Measurements from ENCODE around the gene MOB4. TPM values are rescaled to one million over a fixed set of nuclear protein-coding genes. Genes with fewer than 3 reads are reported as not detected.

MOB4 gene
- polyA plus RNA-seq, 3 donors = 14.8 to 32.4 (median 30.4) TPM

DNA sequence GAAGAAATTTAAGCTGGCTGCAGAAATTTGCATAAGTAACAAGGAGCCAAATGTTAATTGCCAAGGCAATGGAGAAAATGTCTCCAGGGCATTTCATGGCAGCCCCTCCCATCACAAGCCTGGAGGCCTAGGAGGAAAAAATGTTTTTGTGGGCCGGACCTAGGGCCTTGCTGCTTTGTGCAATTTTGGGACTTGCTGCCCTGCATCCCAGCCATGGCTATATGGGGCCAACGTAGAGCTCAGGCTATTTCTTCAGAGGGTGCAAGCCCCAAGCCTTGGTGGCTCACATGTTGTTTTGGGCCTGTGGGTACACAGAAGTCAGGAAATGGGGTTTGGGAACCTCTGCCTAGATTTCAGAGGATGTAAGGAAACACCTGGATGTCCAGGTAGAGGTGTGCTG is 57.7 kb downstream of the MOB4 start:
- WGBS (ENCODE audit: insufficient coverage) = 100% methylated on average over 2 of the region's 2 CpGs
- Histone ChIP-seq H2AFZ (ENCODE audit: insufficient read depth, low read depth, low read length, poor library complexity, severe bottlenecking) (no peak overlapping the region), H3K36me3 (replicated peaks in 1 of 2; ENCODE audit: control insufficient read depth in 1 of 2, insufficient read depth in 2 of 2, low read length in 2 of 2) (peaks cover 0 to 7% of the 10 kb centered on the region in 2 donors), H3K9ac (ENCODE audit: insufficient read depth, low read length, poor library complexity, severe bottlenecking) (no peak overlapping the region), H3K9me3 (replicated peaks in 1 of 2; ENCODE audit: control insufficient read depth in 1 of 2, insufficient read depth in 1 of 2, low read length in 2 of 2) (peaks cover 9 to 10% of the 10 kb centered on the region in 2 donors), H3K27ac (ENCODE audit: low read depth in 1 of 2, low read length in 2 of 2) (no peak overlapping the region), H3K79me2 (ENCODE audit: insufficient read depth, low read length) (no peaks in the 10 kb centered on the region), H3K4me3 (replicated peaks in 1 of 3; ENCODE audit: low read depth in 2 of 3, low read length in 3 of 3) (no peak overlapping the region), H3K4me1 (ENCODE audit: control insufficient read depth in 1 of 2, insufficient read depth in 2 of 2, low read length in 2 of 2) (no peaks in the 10 kb centered on the region), H3K4me2 (replicated peaks; ENCODE audit: extremely low read depth, low read length, poor library complexity, severe bottlenecking) (no peak overlapping the region), H4K20me1 (ENCODE audit: insufficient read depth, low read length) (no peaks in the 10 kb centered on the region), H3K27me3 (ENCODE audit: control insufficient read depth in 2 of 2, insufficient read depth in 2 of 2, low read length in 2 of 2) (no peaks in the 10 kb centered on the region)
- Mint-ChIP-seq H3K4me3 (no peak overlapping the region), H3K27ac (no peak overlapping the region), H3K9me3 (peaks cover 15 to 30% (median 21%) of the 10 kb centered on the region in 7 donors), H3K4me1 (no peaks in the 10 kb centered on the region), H3K27me3 (ENCODE audit: low read depth in 3 of 3) (peaks cover 0 to 2% (median 0%) of the 10 kb centered on the region in 3 donors), H3K36me3 (peaks cover 7 to 17% of the 10 kb centered on the region in 2 donors)
- intact Hi-C loops (cut with micrococcal nuclease) = no loop called here
- DNase-seq = no peak
- TF ChIP-seq, protein P1, sequence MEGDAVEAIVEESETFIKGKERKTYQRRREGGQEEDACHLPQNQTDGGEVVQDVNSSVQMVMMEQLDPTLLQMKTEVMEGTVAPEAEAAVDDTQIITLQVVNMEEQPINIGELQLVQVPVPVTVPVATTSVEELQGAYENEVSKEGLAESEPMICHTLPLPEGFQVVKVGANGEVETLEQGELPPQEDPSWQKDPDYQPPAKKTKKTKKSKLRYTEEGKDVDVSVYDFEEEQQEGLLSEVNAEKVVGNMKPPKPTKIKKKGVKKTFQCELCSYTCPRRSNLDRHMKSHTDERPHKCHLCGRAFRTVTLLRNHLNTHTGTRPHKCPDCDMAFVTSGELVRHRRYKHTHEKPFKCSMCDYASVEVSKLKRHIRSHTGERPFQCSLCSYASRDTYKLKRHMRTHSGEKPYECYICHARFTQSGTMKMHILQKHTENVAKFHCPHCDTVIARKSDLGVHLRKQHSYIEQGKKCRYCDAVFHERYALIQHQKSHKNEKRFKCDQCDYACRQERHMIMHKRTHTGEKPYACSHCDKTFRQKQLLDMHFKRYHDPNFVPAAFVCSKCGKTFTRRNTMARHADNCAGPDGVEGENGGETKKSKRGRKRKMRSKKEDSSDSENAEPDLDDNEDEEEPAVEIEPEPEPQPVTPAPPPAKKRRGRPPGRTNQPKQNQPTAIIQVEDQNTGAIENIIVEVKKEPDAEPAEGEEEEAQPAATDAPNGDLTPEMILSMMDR (IDR thresholded peaks at IDR 0.05) = no peak

DNA sequence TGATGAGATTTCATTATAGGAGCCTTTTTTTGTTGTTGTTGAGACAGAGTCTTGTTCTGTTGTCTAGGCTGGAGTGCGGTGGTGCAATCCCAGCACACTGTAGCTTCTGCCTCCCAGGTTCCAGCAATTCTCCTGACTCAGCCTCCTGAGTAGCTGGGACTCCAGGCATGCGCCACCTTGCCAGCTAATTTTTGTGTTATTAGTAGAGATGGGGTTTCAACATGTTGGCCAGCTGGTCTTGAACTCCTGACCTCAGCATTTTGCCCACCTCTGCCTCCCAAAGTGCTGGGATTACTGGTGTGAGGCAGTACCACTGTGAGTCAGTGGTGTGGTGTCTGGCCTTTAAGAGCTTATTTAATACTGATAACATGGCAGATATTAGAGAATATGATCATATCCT is 60.1 kb downstream of the MOB4 start:
- no peak overlapping the region for H3K27ac Mint-ChIP-seq
- no peaks in the 10 kb centered on the region for H3K27me3 ChIP-seq (ENCODE audit: control insufficient read depth in 2 of 2, insufficient read depth in 2 of 2, low read length in 2 of 2)
- no peaks in the 10 kb centered on the region for H3K4me1 Mint-ChIP-seq
- H3K27ac ChIP-seq (ENCODE audit: low read depth in 1 of 2, low read length in 2 of 2) = no peak overlapping the region
- H3K4me3 Mint-ChIP-seq = no peak overlapping the region
- no peak overlapping the region for H3K4me3 ChIP-seq (replicated peaks in 1 of 3; ENCODE audit: low read depth in 2 of 3, low read length in 3 of 3)
- no peak for DNase-seq
- TF ChIP-seq, protein P1 (IDR thresholded peaks at IDR 0.05) = no peak
- peaks cover 0 to 2% (median 0%) of the 10 kb centered on the region in 3 donors for H3K27me3 Mint-ChIP-seq (ENCODE audit: low read depth in 3 of 3)
- no peak overlapping the region for H2AFZ ChIP-seq (ENCODE audit: insufficient read depth, low read depth, low read length, poor library complexity, severe bottlenecking)
- intact Hi-C loops (cut with micrococcal nuclease) = no loop called here
- WGBS (ENCODE audit: insufficient coverage) = 100% methylated on average over 1 of the region's 2 CpGs
- no peaks in the 10 kb centered on the region for H3K4me1 ChIP-seq (ENCODE audit: control insufficient read depth in 1 of 2, insufficient read depth in 2 of 2, low read length in 2 of 2)
- H4K20me1 ChIP-seq (ENCODE audit: insufficient read depth, low read length) = no peaks in the 10 kb centered on the region
- no peaks in the 10 kb centered on the region for H3K79me2 ChIP-seq (ENCODE audit: insufficient read depth, low read length)
- H3K9ac ChIP-seq (ENCODE audit: insufficient read depth, low read length, poor library complexity, severe bottlenecking) = no peak overlapping the region
- no peak overlapping the region for H3K4me2 ChIP-seq (replicated peaks; ENCODE audit: extremely low read depth, low read length, poor library complexity, severe bottlenecking)
- H3K9me3 Mint-ChIP-seq = peaks cover 15 to 30% (median 21%) of the 10 kb centered on the region in 7 donors
- peaks cover 7 to 12% of the 10 kb centered on the region in 2 donors for H3K36me3 Mint-ChIP-seq
- peaks cover 0 to 7% of the 10 kb centered on the region in 2 donors for H3K36me3 ChIP-seq (replicated peaks in 1 of 2; ENCODE audit: control insufficient read depth in 1 of 2, insufficient read depth in 2 of 2, low read length in 2 of 2)
- peaks cover 9 to 10% of the 10 kb centered on the region in 2 donors for H3K9me3 ChIP-seq (replicated peaks in 1 of 2; ENCODE audit: control insufficient read depth in 1 of 2, insufficient read depth in 1 of 2, low read length in 2 of 2)
